Stimulated activated CD4-positive, alpha-beta T cell treated with anti-CD3 and anti-CD28 coated beads, Interleukin-1b, Interleukin-23, amount 100 ng/mL, for 4 hours (primary cell): ENCODE measurements around the gene SEC16B.
"Not testable (repeated sequence)": the region's sequence is repeated elsewhere in the genome, so short reads cannot be mapped to it uniquely, and the experiment has no call there.

Experiments
- DNase-seq, 2 donors: peaks; one replicate each; pipeline ENCODE4 v3.0.0-alpha.2; 2020; ENCODE audit warnings: low read depth in 2 of 2

SEC16B gene, protein sequence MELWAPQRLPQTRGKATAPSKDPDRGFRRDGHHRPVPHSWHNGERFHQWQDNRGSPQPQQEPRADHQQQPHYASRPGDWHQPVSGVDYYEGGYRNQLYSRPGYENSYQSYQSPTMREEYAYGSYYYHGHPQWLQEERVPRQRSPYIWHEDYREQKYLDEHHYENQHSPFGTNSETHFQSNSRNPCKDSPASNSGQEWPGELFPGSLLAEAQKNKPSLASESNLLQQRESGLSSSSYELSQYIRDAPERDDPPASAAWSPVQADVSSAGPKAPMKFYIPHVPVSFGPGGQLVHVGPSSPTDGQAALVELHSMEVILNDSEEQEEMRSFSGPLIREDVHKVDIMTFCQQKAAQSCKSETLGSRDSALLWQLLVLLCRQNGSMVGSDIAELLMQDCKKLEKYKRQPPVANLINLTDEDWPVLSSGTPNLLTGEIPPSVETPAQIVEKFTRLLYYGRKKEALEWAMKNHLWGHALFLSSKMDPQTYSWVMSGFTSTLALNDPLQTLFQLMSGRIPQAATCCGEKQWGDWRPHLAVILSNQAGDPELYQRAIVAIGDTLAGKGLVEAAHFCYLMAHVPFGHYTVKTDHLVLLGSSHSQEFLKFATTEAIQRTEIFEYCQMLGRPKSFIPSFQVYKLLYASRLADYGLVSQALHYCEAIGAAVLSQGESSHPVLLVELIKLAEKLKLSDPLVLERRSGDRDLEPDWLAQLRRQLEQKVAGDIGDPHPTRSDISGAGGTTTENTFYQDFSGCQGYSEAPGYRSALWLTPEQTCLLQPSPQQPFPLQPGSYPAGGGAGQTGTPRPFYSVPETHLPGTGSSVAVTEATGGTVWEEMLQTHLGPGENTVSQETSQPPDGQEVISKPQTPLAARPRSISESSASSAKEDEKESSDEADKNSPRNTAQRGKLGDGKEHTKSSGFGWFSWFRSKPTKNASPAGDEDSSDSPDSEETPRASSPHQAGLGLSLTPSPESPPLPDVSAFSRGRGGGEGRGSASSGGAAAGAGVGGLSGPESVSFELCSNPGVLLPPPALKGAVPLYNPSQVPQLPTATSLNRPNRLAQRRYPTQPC

DNA sequence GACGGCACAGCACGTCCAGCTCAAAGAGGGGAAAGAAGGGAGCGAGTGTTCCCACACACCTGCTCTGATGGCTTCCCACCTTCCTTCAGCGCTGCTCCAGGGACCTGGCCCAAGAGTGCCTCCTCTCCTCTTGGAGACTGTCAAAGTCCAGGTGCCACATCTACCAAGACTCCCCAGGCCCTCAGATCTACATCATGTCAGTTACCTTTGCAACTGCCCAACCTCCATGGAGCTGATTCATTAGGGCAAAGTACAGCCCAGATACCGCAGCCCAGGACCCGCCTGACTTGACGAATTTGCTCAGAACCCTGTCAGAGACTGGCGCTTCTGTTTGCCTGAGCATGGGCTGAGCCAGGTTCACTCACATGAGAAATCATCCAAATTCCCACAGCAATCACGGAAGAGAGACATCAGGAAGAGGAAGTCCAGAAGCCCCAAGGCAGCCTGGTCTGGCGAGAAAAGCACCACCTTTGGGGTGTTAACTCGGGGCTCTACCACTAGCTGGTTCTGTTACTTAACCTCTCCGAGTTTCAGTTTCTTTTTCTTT is at the start of gene SEC16B:
Gene SEC16B, minus strand, starts transcription at position 234 of the 547 bp plus-strand sequence. CDS start 2,077 bp downstream, outside the sequence.
- DNase-seq: no peak

- no peak for DNase-seq
These were observed 49.8 kb upstream of the SEC16B start for GRCh38 chr1:178019622-178020021.

DNA sequence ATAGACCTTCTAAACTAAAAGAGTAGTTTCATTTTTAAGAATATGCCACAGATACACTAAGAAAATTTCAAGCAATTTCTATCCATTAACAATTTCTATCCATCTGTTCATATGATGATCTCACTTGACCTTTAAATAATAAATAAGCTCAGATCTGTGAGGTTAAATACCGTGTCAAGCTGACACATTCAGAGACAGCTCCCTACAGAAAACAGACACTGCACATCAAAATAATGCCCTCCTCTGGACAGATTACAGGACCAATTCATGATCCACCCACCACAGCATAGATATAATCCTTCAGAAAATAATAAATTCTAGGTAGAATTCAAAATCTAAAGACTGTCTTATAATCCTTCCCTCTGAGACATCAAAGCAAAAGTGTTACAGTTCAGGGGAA is 49.4 kb upstream of the SEC16B start:
- no peak for DNase-seq

DNA sequence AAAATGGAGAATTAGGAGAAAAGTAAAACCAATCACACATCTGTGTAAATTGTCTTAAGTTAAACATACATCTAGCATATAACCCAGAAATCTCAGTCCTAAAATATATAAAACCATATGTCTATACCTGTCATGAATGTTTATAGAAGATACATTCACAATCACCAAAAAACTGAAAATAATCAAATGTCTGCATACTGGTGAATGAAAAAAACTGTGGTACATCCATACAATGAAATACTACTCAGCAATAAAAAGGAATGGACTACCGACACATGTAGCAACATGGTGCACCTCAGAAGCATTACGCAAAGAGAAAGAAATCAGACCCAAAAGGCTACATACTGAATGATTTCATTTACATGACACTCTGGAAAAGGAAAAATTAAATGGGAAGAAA is 47.7 kb upstream of the SEC16B start:
- no peak for DNase-seq

DNA sequence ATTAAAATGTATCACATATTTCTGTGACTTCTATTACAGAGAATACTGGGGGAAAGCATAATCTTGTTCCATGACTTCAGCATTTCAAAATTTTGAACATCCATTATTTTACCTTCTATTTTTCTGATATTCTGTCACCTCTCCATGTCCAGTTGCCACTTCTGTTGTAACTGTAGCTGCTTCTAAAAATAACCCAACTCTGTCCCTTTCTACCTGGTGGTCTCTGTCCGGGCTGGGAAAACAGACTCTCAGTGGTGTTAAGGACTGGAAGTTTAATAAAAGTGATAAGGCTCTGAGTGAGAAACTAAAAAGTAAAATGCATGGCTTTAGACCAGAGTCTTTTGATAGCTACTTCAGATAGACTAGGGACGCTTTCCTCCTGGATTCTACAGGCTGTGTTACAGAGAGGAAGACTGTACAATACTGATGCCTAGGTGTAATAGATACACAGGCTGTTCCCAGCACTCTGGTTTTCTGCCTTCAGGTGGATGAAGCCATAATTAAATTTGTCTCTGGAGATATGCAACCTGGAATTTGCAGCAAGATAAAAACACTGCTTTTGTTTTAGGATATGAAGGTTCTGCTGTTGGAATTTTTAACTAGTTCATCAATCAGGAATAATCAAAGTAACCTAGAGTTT is 42.1 kb upstream of the SEC16B start:
- no peak for DNase-seq

- no peak for DNase-seq
These were observed 41.6 kb upstream of the SEC16B start for GRCh38 chr1:178011465-178011828.

DNA sequence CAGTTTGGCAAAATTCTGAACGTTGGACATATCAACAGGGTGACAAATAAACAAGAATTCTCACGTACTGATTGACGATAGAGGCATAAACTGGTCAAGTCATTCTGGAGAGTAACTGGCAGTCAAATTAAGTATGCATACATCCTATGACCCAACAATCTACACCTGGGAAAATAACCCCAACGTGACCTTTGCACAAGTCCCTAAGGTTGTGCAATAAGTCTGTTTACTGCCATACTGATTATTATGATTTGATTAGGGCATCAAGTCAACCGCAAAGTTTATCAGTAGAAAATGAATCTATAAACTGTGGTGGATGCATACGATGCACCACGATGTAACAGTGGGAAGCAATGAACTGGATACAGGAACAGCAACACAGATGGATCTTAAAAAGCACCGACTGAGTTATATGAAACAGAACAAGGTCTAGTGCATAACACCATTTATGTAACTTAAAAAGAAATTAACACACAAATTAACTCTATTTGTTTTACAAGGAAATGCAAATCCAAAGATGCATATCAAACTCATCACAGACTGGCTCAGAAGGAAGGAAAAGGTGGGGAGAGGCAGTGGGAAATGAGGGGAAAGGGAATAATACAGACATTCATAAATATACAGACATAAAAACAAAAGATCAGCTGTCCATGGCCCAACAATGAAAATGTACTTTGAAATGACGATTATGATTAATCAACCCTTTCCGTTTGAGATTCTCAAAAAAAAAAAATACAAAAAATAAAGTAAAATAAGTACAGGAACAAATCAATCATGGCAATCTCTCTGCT is 41.0 kb upstream of the SEC16B start:
- DNase-seq: no peak

DNA sequence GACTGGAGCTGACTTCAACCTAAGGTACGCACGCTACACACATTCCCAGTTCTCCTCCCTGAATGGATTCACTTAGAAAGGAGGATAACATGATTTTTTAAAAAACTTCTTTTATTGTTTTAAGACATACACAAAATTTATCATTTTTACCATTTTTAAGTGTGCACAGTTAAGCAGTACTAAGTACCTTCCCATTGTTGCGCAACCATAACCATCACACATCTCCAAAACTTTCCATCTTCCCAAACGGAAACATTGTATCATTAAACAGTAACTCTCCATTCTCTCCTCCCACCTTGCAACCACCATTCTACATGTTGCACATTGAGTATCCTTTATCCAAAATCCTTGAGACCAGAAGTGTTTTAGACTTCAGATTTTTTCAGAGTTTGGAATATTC is 36.2 kb upstream of the SEC16B start:
- DNase-seq: no peak

DNA sequence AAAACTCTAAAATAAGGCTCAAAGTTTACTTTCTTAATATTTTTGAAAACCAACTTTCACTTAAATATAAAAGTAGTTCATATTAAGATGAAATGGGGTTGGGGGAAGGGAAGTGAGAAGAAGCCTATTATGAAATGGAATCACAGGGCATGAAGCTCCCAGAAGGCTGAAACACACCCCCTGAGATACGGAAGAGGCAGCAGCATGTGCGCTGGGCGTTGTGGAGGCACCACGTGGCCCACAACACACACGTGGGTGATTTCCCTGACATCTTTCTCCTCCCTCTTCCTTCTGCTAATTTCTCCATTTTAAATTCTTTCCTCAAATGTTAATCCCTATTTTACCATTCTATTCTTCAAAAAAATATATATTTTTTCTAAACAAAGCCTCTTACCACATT is 35.6 kb upstream of the SEC16B start:
- no peak for DNase-seq

- no peak for DNase-seq
These were observed 35.1 kb upstream of the SEC16B start for GRCh38 chr1:178004926-178005391.

DNA sequence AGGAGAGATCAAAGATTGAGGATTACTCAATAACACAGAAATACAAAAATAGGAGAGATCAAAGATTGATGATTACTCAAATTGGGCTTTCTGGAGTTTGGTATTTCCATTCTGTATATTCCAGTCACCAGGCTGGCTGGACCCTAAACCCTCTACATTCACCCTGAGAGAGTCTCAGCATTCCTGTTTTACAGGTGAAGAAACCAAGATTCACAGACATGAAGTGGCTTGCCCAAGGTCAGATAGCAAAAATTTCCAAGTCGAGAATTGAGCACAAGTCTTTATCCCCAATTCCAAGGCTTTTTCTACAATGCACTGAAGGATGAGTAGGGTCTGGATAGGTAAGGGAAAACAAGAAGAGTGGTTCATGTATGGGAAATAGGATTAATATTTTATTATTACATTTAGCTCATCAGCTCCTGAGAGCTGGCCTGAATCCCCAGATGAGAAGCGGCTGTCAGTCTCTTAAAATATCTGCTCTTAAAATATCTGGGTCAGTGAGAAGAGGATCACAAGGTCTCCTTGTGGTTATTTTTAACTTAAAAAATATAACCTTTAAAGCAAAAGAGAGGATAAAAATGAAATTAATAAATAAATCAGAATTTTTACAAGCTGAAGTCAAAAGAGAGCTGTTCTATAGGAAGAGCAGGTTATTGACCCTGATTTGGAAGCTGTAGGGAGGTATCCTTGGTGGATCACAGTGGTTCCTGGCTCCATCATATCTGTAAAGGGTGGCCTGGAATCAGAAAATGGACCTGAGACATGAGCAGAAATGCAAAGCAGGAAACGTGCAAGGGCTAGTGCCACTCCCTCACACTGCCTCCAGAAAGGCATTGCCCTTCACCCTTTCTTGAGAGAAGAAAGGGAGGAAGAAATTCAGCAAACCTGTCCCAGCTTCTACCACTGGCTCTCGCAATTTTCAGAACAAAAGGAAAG is 29.1 kb upstream of the SEC16B start:
- DNase-seq: no peak

DNA sequence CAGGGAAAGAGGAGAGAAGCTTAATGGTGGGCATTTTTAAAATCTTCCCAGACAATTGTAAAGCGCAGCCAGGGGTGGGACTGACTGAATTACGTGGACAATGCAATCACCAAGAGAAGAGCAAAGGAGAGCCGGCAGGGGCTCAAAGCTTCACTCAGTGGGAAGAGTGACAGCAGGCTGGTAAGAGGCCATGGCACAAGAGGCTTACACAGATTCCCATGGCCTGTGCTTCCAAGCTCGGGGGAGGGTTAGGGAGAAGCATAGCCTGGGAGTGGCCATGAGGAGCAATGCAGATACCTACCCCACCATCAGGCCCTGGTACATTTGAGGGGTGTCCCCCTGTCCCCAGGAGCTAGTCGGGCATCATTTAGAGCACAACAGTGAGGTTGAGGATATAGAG is 27.1 kb upstream of the SEC16B start:
- no peak for DNase-seq

- no peak for DNase-seq
These were observed 25.5 kb upstream of the SEC16B start for GRCh38 chr1:177995369-177995768.

GRCh38 chr1:177986281-177986680 is 16.4 kb upstream of the SEC16B start:
- DNase-seq: not testable (repeated sequence)

- no peak for DNase-seq
These were observed 14.9 kb upstream of the SEC16B start for GRCh38 chr1:177984761-177985160.

- no peak for DNase-seq
These were observed 14.3 kb upstream of the SEC16B start for GRCh38 chr1:177984136-177984525.

- no peak for DNase-seq
These were observed 13.8 kb upstream of the SEC16B start for GRCh38 chr1:177983482-177984135.

DNA sequence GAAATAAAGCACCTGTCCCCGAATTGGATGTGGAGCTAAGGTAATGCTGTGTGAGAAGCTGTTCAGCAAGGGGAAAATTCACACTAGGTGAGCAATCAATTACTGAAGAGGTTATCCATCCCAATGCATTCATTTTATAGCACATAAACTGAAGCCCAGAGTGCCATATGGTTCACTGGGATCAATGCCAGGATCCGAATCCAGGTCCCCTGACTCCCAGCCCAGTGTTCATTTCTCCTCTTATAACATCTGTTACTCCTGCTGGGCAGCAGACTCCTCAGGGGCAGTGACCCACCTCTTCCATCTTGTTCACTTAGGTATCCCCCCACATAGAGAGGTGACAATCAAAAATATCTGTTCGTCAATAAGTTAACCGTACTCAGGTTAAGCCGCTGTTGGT is 13.2 kb upstream of the SEC16B start:
- no peak for DNase-seq

- DNase-seq: no peak
These were observed 11.3 kb upstream of the SEC16B start for GRCh38 chr1:177981200-177981599.
